ENCODE measurements around the gene REXO5. TPM values are rescaled to one million over a fixed set of nuclear protein-coding genes. Genes with fewer than 3 reads are reported as not detected.
"Not testable (repeated sequence)": the region's sequence is repeated elsewhere in the genome, so short reads cannot be mapped to it uniquely, and the experiment has no call there.

The REXO5 gene
- total RNA-seq, 2 donors from 2014 or later = 16.5 to 23.8 TPM

DNA sequence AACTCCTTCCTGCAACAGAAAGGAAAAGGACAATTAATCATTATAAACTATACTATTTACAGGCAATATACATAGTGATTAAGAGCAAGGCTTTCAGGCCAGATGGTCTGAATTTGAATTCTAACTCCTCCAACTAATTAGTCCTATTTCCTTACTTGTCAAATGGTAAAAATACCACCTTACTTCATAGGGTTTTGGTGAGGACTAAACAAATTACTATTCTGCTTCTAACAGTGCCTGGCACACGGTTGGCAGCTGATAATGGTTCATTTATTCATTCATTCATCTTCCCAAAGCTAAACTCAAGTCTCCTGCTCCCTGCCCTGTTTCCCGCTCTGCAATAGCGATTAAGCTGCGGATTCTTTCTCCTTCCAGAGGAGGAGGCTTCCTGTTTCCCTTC is 54.0 kb downstream of the REXO5 start:
- H3K36me3 Mint-ChIP-seq (ENCODE audit: insufficient read depth in 2 of 2) = peaks cover 0 to 14% of the 10 kb centered on the region in 2 donors
- DNase-seq = no peak
- peaks cover 9% of the 10 kb centered on the region for H3K4me1 Mint-ChIP-seq (ENCODE audit: low read depth)
- H3K27ac Mint-ChIP-seq = no peak overlapping the region
- no peaks in the 10 kb centered on the region for H3K9me3 Mint-ChIP-seq
- ATAC-seq (replicated peaks in 1 of 2) = no peak
- no peaks in the 10 kb centered on the region for H3K27me3 Mint-ChIP-seq (ENCODE audit: low read depth)
- H3K4me3 Mint-ChIP-seq = no peak overlapping the region

DNA sequence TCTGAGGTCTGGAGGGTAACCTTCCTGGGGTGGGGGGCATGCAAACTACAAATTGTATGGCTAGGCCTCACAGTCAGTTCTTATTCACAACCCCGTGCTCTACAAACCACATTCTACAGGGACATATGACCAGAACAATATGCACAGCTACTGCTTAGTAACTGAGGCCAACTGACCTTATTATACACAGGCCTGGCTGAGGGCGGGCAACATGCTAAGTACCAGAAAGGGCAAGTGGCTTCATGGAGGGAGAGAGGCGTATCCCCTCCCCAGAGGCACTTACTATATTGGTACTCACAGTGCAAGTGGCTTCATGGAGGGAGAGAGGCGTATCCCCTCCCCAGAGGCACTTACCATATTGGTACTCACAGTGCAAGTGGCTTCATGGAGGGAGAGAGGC is 54.7 kb downstream of the REXO5 start:
- not testable (repeated sequence) for ATAC-seq (replicated peaks in 1 of 2); H3K27me3 Mint-ChIP-seq (ENCODE audit: low read depth); H3K4me3 Mint-ChIP-seq; H3K27ac Mint-ChIP-seq; DNase-seq; H3K9me3 Mint-ChIP-seq
- Mint-ChIP-seq H3K4me1 (ENCODE audit: low read depth) (peaks cover 15% of the 10 kb centered on the region), H3K36me3 (ENCODE audit: insufficient read depth in 2 of 2) (peaks cover 0 to 14% of the 10 kb centered on the region in 2 donors)

DNA sequence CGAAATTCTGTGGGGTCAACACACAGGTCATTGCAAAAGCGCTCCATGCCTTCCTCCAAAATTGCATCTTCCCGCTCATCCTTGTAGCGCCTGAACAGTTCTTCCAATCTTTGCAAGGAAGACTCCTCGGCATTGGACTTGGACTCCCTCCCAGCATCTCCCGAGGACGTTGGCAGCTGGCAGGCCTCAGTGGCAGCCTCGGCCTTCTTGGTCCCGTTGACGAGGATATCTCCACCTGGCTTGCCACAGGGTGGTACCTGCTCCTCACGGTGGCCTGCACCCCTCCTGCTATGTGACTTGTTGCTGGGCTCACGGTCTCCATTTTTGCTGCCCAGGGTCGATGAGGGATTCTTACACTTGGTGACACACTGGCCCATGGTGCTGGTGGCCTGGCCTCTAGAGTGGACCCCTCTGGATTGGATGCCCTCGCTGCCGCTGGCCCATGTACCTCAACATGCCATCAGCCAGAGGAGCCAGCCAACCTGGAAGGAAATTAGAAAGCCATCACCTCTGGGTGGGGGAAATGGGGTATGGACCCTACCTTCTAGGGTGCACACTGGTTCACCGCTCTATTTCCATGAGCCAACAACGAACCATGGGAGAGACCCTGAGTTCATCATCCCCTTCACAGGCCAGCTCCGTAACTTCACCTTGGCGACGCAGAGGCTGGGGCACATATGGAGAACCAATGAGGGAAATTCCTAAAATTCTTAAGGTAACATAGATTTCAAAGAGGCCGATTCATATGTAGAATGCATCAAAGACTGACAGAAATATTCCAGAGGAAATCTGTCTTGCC is 56.0 kb downstream of the REXO5 start:
- Mint-ChIP-seq H3K27ac (no peak overlapping the region), H3K36me3 (ENCODE audit: insufficient read depth in 2 of 2) (peaks cover 0 to 14% of the 10 kb centered on the region in 2 donors), H3K4me1 (ENCODE audit: low read depth) (peaks cover 29% of the 10 kb centered on the region), H3K27me3 (ENCODE audit: low read depth) (no peaks in the 10 kb centered on the region), H3K9me3 (no peaks in the 10 kb centered on the region), H3K4me3 (no peak overlapping the region)
- DNase-seq = no peak
- ATAC-seq (replicated peaks in 1 of 2) = no peak

DNA sequence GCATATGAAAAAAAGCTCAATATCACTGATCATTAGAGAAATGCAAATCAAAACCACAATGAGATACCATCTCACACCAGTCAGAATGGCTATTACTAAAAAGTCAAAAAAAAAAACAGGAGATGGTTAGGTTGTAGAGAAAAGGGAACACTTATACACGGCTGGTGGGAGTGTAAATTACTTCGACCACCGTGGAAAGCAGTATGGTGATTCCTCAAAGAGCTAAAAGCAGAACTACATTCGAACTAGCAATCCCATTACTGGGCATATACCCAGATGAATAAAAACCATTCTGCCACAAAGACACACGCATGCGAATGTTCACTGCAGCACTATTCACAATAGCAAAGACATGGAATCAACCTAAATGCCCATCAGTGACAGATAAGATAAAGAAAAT is 58.0 kb downstream of the REXO5 start:
- H3K4me1 Mint-ChIP-seq (ENCODE audit: low read depth) = peaks cover 40% of the 10 kb centered on the region
- H3K27ac Mint-ChIP-seq = peak overlapping the region; percentile 43
- not testable (repeated sequence) for DNase-seq; H3K9me3 Mint-ChIP-seq; H3K27me3 Mint-ChIP-seq (ENCODE audit: low read depth); ATAC-seq (replicated peaks in 1 of 2); H3K4me3 Mint-ChIP-seq
- peaks cover 0 to 14% of the 10 kb centered on the region in 2 donors for H3K36me3 Mint-ChIP-seq (ENCODE audit: insufficient read depth in 2 of 2)

DNA sequence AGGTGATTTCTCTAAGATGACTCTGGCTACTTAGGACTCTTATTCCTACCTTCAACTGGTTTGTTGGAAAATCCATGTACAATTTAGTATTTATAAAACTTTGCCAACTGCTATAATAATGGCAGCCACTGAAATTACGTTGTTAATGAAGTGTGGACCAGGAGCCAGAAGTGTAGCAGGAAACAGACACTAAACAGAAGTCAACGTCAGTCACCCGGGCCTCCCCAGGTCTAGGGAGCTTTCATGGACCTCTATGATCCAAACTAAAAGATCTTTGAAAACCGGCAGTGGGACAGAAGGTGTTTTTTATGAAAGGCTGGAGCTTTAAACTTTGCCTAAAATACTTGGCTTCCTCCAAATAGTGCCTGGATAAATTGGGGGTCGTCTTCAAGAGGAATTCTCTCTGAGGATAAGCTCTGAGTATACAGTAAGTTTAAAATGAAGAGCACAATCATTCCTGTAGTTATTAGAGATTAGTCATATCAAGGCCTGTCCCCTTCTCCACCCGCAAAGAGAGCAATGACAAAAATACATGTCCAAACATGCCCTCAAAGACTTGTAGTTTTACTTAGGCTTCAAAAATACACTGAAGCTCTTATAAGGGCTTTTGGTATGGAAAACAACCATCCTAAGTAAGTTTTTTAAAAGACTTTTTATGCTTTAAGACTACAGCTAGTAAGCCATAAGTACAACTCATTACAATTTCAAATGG is 59.2 kb downstream of the REXO5 start:
- peak; percentile 74 to 81 for ATAC-seq (replicated peaks in 1 of 2)
- peak overlapping the region; percentile 94 for H3K27ac Mint-ChIP-seq
- H3K4me3 Mint-ChIP-seq = peak overlapping the region in 1 of 2 donors; percentile 40
- peaks cover 40% of the 10 kb centered on the region for H3K4me1 Mint-ChIP-seq (ENCODE audit: low read depth)
- H3K27me3 Mint-ChIP-seq (ENCODE audit: low read depth) = no peaks in the 10 kb centered on the region
- no peak for DNase-seq
- H3K36me3 Mint-ChIP-seq (ENCODE audit: insufficient read depth in 2 of 2) = peaks cover 0 to 9% of the 10 kb centered on the region in 2 donors
- no peaks in the 10 kb centered on the region for H3K9me3 Mint-ChIP-seq

DNA sequence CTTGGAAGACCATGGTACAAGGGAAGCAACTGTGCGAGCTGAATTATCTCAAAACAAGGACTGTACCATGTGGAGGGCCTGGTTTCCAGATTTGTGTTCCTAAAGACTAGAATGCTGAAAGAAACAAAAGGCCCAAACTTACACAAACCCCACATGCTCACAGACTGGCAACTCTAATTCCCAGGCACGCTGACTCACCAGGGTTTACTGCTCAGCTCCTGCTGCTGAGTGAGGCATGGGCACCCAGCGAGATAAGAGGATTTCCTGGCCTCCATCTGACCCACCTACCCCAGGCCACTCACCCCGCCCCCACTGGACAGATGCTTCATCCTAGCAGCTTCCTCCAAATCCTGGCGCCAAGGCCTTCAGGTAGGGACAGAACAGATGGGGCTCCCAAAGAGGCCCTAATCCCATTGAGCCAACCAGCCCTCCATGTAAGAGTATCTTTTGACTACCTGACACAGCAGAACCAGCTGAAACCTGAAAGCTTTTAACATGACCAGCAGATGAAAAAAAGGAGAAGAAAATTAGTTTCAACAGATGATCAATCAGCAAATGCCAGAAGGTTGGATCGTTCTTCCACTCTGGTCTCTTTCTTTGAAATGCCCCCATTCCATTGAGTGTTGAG is 59.9 kb downstream of the REXO5 start:
- DNase-seq (peak; percentile 35 to 43), ATAC-seq (replicated peaks in 1 of 2) (peak; percentile 67 to 85)
- H3K9me3 Mint-ChIP-seq = no peaks in the 10 kb centered on the region
- peaks cover 0 to 9% of the 10 kb centered on the region in 2 donors for H3K36me3 Mint-ChIP-seq (ENCODE audit: insufficient read depth in 2 of 2)
- H3K4me3 Mint-ChIP-seq = peak overlapping the region in 1 of 2 donors; percentile 40
- H3K27me3 Mint-ChIP-seq (ENCODE audit: low read depth) = no peaks in the 10 kb centered on the region
- peaks cover 40% of the 10 kb centered on the region for H3K4me1 Mint-ChIP-seq (ENCODE audit: low read depth)
- peak overlapping the region; percentile 94 for H3K27ac Mint-ChIP-seq

DNA sequence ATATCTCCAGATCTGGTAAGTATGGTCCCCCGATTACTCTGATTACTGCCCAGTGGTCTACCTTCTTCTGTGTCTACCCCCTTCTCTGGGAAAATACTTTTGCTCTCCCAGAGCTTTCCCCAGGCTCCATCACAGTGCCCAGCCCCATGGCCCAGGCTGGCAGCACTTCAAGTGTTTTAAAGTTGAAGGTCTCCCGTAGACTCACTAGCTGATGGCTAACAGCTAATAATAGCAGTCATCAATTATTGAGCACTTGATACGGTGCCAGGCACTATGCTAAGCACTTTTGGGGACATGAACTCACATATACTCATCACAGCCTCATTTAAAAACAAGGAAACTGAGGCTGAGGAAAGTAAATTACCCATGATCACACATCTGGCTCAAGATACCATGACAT is 60.5 kb downstream of the REXO5 start:
- Mint-ChIP-seq H3K4me3 (no peak overlapping the region), H3K27me3 (ENCODE audit: low read depth) (no peaks in the 10 kb centered on the region), H3K9me3 (no peaks in the 10 kb centered on the region), H3K27ac (peak overlapping the region; percentile 63), H3K36me3 (ENCODE audit: insufficient read depth in 2 of 2) (peaks cover 0 to 5% of the 10 kb centered on the region in 2 donors), H3K4me1 (ENCODE audit: low read depth) (peaks cover 40% of the 10 kb centered on the region)
- no peak for ATAC-seq (replicated peaks in 1 of 2)
- DNase-seq = no peak

DNA sequence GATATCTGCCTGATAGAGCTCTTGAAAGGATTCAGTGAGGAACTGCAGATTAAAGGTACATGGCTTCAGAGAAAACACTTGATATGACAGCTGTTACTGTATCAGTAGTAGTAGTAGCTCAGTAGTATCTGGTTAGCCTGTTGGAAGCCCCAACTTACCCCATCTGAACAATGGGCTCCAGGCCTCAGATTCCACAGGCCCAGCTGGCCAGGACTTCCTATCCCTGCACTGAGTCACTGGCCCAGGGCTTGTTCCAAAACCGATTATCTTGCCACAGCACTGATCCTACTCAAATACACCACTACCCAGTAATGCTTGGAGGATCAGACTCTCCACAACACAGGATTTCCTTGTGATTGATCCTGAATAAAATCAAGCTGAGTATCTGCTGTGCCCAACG is 61.3 kb downstream of the REXO5 start:
- no peak overlapping the region for H3K4me3 Mint-ChIP-seq
- H3K4me1 Mint-ChIP-seq (ENCODE audit: low read depth) = peaks cover 46% of the 10 kb centered on the region
- H3K27me3 Mint-ChIP-seq (ENCODE audit: low read depth) = no peaks in the 10 kb centered on the region
- DNase-seq (no peak), ATAC-seq (replicated peaks in 1 of 2) (no peak)
- H3K27ac Mint-ChIP-seq = no peak overlapping the region
- H3K9me3 Mint-ChIP-seq = no peaks in the 10 kb centered on the region
- H3K36me3 Mint-ChIP-seq (ENCODE audit: insufficient read depth in 2 of 2) = no peaks in the 10 kb centered on the region

DNA sequence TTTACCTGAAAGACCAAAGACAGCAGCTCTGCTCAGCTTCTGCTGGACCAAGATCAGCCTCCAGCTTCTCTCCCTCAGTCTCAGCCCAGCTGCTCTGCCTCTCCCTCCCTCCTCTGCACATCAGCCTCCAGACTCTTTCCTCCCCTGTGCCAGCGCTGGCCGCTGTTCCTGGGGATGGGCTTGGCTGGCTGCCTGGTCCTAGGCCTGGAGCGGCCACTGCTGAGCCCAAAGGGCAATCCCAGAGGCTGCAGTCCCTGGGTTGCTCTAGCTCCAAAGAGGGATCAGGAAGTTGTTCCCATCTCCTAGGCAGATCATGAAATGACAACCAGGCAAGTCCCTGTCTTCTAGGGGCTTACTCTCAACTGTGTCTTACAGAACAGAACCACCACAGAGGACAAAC is 62.6 kb downstream of the REXO5 start:
- H3K9me3 Mint-ChIP-seq = no peaks in the 10 kb centered on the region
- no peak for ATAC-seq (replicated peaks in 1 of 2)
- H3K36me3 Mint-ChIP-seq (ENCODE audit: insufficient read depth in 2 of 2) = no peaks in the 10 kb centered on the region
- no peaks in the 10 kb centered on the region for H3K27me3 Mint-ChIP-seq (ENCODE audit: low read depth)
- H3K4me1 Mint-ChIP-seq (ENCODE audit: low read depth) = peaks cover 57% of the 10 kb centered on the region
- no peak for DNase-seq
- H3K4me3 Mint-ChIP-seq = no peak overlapping the region
- no peak overlapping the region for H3K27ac Mint-ChIP-seq

DNA sequence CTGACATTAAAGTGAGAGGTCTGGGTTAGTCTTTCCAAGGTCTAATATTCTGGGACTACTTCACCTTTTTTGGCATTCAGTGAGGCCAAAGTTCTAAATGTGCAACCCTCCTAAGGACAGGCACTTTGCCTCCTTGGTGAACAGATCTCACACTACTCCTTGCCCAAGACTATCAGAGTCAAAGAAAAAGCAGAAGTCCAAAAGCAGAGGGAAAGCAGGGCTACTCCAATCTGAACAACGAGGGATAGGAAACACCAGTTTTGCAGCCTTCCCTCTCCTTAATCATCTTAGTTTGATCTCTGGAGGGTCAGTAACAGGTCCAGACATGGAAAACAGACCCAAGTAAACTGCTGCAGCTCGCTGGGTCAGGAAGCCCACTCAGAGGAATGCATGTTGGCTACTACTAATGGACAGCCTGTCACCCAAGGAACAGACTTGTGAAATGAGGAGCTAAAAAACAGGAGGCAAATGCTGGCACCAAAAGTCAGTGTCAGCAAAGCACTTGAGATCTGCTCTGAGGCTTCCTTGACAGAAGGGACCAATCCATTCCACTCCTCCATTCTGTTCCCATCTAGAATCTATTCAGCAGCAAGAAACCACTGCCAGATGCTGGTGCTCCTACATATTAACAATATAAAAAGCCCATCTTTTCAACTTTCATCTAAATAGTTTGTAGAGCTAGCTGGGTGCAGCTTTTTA is 63.9 kb downstream of the REXO5 start:
- no peak overlapping the region for H3K4me3 Mint-ChIP-seq
- no peaks in the 10 kb centered on the region for H3K36me3 Mint-ChIP-seq (ENCODE audit: insufficient read depth in 2 of 2)

DNA sequence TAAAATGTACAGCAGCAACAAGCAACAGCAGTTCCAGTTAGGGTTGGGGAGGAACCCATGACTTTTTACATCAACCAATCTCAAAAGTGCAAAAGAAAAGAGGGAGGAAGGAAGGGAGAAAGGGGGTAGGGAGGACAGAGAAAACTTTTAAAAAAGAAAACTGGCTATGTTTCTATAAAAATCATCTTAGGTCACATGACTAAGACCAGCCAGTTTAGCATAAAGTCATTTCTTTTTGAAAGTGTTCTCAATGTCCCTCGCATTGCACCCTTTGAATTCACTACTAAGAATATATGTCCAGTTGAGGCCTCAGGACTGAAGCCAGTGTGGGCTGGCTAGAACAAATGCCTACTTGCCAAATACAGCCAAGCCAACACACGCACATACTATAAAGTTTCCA is 64.9 kb downstream of the REXO5 start:
- DNase-seq (no peak), ATAC-seq (replicated peaks in 1 of 2) (no peak)
- peaks cover 59% of the 10 kb centered on the region for H3K4me1 Mint-ChIP-seq (ENCODE audit: low read depth)

More for the DNA sequence above, 63.9 kb downstream of the REXO5 start:
- Mint-ChIP-seq H3K27ac (no peak overlapping the region), H3K9me3 (no peaks in the 10 kb centered on the region), H3K27me3 (ENCODE audit: low read depth) (no peaks in the 10 kb centered on the region), H3K4me1 (ENCODE audit: low read depth) (peaks cover 63% of the 10 kb centered on the region)
- DNase-seq (no peak), ATAC-seq (replicated peaks in 1 of 2) (no peak)

DNA sequence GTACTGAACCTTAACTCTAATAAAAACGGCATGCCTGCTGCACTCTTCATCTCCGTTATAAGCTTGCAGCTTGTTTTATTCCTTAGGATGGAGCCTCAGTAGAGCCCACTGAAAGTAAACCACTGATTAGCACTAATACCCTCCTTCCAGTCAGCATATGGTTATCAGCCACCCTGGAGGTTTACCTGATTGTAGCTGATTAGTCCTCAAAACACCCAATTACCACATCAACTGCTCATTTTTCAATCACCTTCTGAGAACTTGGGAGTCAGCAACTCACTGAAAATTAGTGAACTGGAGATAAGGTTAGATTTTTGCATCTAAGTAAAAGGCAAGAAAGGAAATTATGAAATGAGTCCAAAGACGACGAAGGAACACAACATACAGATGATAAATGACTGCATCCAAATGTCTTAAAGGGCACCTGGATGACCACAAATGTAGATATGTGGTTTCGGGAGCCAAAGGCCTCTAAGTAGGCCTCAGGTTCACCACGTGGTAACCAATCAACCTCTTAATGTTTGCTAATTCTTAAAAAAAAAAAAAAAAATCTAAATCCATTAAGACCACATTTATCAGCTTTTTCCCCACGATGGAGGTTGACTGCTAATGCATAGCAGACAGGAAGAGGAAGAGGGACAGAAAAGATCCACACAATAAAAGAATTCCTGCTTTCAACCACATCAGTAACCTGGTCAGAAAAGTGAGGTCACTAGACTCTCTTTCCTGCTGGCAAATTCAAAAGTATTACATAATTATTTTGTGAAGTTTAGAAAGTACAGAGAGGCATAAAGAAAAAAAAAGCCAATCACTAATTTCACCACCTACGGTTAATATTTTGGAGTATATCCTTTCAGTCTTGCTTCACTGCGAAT is 65.9 kb downstream of the REXO5 start:
- DNase-seq (no peak), ATAC-seq (replicated peaks in 1 of 2) (no peak)
- peaks cover 2 to 3% of the 10 kb centered on the region in 2 donors for H3K36me3 Mint-ChIP-seq (ENCODE audit: insufficient read depth in 2 of 2)
- peaks cover 0 to 2% of the 10 kb centered on the region in 2 donors for H3K9me3 Mint-ChIP-seq
- H3K4me3 Mint-ChIP-seq = no peak overlapping the region
- H3K4me1 Mint-ChIP-seq (ENCODE audit: low read depth) = peaks cover 49% of the 10 kb centered on the region
- H3K27ac Mint-ChIP-seq = no peak overlapping the region
- H3K27me3 Mint-ChIP-seq (ENCODE audit: low read depth) = no peaks in the 10 kb centered on the region

More for the DNA sequence above, 64.9 kb downstream of the REXO5 start:
- Mint-ChIP-seq H3K27me3 (ENCODE audit: low read depth) (no peaks in the 10 kb centered on the region), H3K27ac (no peak overlapping the region), H3K36me3 (ENCODE audit: insufficient read depth in 2 of 2) (no peaks in the 10 kb centered on the region), H3K4me3 (no peak overlapping the region), H3K9me3 (no peaks in the 10 kb centered on the region)

All from activated T-cell treated with anti-CD3 and anti-CD28 coated beads, Interleukin-2, amount 50 U/mL, for 72 hours (primary cell).